GM12892 (cell line): ENCODE measurements around the gene TRAPPC3.

Experiments
- POLR2A ChIP-seq: IDR thresholded peaks from 2 replicates; pipeline ENCODE4 v1.6.1; 2011; ENCODE audit warnings: low read depth, low read length, control low read depth
- POLR2AphosphoS5 ChIP-seq: IDR thresholded peaks from 2 replicates; pipeline ENCODE4 v1.6.1; 2011; ENCODE audit warnings: low read depth, low read length, control low read depth
- TAF1 ChIP-seq: IDR thresholded peaks from 2 replicates; pipeline ENCODE4 v1.6.1; 2011; ENCODE audit warnings: low read depth, mild to moderate bottlenecking, control low read depth, low read length, borderline replicate concordance

DNA sequence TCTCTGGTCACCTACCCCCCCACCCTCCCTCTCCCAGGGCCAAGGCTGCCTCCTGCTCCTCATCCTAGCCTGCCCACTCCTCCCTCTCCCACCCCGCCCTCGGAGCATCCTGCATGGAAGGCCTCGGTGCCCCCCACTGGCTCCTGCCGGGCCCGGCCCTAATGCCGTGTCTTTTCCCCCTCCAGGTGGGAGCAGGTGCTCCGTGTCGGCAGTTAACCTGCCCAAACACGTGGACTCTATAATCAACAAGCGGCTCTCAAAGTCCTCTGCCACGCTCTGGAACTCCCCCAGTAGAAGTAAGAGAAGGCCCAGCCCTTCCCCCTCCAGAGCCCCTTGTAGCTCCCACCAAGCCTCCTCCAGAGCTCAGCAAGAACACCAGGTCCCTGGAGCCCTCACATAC, 25.4 kb upstream of the TRAPPC3 start:
- TF ChIP-seq POLR2AphosphoS5 (no peak), POLR2A (no peak), TAF1 (no peak)
